Suppressor macrophage treated with lipopolysaccharide for 4 hours (primary cell): ENCODE measurements around the gene BICD1.

Source experiments
- DNase-seq: peaks from one replicate; pipeline ENCODE4 v3.0.0-alpha.2; 2020

BICD1 gene

DNA sequence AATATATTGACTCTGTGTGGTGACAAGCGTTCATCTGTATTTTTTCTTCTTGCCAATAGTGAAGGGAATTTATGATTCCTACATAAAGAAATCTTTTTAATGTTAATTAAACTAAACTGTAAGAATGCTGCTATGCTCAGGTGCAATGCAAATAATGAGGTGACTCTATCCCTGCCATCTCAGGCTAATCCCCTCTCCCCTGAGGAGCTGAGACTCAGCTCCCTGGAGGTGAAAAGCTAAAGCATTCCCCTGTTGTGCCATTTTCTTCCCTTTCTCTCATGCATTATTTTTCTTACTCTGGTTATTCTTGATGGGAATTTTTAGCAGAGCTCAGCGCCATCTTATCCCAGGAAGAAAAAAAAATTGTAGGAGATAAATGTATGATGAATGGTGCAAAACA lies 178.8 kb downstream of the BICD1 start:
- DNase-seq, result no peak

DNA sequence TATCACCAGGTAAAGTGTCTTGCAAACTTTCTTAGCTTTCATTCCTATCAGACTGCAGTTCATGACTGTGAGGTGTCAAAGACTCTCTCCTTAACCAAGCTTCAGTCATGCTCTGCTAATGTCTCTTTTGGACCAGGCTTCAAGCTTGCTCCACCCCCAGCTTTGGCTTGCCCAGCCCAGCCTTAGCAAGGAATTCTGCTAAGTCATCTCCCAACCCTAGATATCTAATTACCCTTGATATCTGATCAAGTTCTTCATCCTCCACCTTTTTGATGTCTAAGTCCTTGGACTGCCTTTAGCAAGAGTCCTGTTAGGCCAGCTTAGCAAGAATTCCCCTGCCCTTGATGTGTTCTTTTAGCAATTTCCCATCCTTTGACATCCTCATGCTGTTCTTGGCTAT lies 183.8 kb downstream of the BICD1 start:
- no peak for DNase-seq

DNA sequence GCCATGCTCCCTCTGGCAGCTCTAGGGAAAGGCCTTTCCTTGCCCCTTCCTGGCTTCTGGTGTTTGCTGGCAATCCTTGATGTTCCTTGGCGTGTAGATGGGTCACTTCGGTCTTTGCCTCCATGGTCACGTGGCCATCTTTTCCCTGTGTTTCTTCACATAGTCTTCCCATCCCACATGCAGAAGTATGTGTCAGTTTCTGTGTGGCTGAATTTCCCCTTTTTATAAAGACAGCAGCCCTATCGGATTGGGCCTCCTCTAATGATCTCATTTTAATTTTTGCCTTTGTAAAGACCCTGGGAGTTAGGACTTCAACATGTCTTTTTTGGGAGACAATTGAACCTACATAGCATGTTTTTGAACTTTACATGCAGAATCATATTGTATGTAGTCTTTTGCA lies 185.5 kb downstream of the BICD1 start:
- DNase-seq, result peak; percentile 53

DNA sequence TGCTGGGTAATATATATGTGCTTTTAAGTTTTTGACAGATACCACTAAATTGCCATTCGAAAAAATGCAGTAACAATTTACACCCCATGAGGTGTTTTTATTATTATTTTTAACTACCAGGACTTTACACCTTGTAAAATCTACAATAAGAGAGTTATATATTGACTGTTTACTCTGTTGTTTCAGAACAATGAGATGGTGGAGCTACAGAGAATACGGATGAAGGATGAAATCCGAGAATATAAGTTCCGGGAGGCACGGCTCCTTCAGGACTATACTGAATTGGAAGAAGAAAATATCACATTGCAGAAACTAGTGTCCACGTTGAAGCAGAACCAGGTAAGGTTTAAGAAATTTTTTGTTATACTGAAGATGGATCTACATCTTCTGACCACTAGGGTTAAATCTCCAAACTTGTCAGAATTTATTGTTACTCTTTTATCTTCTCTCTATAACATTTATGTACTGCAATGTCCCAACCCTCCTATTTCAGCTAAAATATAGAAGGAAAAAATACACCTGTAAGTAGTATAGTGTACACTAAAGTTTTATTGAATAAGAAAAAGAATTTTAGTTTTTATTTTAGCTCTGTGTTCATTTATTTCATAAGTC lies 187.3 kb downstream of the BICD1 start:
- DNase-seq, result no peak

DNA sequence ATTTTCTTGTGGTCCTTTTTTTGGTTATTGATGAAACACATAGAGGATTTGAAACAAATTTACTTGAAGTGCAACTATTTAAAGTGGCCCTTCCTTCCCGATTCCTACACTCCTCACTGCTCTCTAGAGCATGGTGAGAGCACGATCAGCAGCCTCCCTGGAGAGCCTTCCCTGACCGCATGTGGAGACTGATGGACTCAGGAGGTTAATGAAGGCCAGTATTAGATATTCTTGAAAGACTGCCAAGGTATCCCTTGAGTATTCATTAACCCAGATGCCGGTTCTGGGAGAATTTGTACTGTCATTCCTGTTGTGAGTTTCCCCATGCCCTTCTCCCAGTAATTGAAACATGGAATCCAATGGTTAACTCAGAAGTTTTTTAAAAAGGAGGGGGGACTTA lies 189.9 kb downstream of the BICD1 start:
- no peak for DNase-seq

DNA sequence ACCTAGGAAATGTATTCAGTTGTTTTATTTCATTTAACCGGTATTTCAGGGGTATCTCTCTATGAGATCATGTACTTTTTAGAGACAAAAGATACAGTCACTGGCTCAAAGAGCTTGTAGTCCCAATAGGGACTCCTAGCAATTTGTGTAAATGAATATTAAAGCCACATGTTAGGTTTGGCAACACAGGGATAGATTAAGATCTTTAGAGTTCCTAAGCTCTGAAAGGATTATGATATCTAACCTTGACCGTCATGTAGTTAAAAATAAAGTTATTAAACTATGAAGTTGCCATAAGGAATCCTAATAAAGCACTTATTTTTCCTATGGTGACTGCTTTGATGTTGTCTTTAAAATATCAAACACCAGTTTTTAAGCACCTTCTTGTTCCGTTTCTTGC lies 192.3 kb downstream of the BICD1 start:
- DNase-seq, result no peak

DNA sequence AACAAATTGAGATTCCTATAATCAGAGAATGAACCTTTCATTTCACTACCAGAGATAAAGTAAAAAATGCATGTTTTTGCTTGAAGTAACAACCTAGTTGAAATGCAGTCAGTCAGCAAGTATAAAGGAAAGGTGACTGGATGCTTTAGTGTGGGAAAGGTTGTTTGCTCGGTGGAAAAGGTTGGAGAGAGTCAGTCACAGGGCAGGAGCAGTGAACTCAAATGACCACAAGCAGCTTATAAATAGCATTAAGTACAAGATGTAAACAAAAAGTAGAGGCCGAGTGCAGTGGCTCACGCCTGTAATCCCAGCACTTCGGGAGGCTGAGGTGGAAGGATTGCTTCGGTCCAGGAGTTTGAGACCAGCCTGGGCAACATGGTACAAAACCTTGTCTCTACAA lies 194.6 kb downstream of the BICD1 start:
- DNase-seq, result no peak

DNA sequence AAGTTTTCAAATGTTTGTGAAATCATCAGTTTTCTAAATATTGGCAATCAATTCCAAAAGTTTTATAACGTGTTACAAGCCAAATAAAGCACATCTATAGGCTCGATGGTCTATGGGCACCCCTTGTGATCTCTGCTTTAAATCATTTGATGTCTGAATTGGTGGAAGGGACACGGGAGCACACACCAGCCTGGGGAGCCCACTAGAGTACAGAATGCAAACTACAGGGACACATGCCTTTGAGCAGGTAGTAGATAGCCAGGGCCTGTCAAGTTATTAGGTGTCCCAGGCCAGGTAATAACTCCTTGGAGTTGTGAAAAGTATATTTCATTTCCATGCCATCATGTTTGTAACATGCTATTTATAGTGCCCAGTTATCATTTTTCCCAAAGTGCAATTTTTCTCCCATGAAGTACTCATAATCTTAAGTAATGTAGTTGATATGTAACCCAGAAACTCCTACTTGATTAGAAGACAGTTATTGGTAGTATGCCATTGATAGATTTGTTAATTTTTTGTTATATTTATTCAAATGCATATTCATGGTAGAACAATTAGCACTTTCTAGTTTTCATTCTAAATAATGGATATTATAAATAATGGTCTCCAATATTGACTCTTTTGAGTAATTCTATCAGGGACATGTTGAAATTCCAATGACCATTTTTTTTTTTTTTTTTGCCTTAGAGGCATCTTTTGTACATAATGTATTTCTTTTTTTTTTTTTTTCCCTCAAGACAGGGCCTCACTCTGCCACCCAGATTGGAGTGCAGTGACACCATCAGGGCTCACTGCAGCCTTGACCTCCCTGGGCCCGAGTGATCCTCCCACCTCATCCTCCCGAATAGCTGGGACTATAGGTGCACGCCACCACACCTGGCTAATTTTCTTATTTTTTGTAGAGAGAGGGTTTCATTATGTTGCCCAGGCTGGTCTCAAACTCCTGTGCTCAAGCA lies 195.8 kb downstream of the BICD1 start:
- DNase-seq, result peak; percentile 17

DNA sequence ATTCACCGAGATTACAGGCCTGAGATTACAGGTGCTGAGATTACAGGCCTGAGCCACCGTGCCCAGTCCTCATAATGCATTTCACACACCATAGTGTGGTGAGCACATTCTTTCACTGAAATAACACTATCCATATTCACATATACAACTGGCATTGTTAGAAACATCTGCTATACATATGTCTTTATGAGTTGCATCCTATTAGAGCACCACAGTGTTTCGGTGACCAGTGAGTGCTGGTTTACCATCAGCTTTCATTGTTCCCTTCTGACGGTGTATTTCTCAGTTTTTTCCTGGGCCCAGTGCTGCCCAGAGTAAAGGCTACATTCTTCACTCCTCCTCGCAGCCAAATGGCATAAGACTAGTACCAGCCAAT lies 196.5 kb downstream of the BICD1 start:
- no peak for DNase-seq

DNA sequence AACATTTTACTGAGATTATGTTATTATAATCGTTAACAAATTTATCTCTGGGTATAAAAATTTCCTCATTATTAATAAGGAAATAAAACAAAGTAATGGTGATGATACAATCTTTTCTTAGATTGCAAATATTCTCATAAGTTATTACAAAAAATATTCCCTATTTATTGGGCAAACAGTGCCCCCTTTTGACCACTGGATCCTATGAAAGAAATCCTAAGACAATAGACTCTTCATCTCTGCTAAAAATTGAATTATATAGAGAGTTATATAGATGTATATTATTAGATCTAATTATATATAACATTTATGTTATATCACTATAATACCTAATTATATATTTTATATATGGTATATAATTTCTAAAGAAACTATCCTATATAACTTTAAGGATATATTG lies 198.5 kb downstream of the BICD1 start:
- DNase-seq, result peak; percentile 38

DNA sequence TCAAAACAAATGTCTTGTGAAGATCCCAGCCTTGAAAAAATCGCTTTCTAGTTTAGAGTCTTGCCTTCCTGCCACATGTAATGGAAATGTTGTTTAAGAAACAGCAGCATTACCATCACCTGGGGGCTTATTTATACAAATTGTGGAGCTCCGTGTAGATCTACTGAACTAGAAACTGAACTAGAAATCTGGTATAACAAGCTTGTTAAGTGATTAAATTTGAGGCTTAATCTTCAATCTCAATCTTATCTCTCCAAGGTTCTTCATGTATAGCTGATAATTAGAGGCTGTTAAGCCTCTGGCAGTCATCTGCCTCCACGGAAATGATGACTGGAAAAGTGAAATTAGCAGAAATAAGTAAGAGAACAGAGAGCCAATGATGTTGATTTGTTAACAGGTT lies 200.7 kb downstream of the BICD1 start:
- DNase-seq, result no peak

DNA sequence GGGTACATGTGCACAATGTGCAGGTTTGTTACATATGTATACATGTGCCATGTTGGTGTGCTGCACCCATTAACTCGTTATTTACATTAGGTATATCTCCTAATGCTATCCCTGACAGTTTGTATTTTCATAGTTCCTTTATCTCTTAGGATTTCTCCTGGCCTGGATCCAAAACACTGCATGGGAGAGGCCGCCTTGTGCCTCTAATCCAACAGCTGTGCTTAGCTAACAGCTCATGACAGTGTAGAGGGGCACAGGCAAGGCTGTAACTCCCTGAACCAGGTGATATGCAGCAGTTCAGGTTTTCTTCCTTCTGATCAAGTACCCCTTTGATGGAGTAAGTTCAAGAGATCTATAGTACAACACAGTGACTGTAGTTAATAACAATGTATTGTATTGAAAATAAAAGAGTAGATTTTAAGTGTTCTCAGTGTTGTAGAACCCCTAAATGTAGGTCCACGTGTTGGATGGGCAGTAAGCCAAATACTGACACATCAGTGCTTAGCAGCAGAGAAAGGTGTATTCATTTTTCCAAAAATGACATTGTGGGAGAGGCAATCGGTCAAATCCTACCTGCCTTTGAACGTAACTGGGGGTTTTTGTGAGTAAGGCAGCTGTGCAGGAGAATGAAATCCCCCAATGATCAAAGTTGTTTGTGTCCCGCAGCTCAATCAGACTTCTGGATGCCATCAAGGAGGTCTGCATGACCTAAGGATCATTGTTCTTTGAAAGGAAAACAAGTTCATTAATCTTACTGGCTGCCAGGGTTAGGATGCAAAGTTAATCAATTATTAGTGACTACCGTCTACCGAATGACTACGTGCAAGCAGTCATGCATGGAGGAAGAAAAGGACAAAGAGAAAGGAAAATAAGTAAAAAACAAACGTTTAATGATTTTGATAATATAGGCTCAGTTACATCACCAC lies 203.4 kb downstream of the BICD1 start:
- no peak for DNase-seq

DNA sequence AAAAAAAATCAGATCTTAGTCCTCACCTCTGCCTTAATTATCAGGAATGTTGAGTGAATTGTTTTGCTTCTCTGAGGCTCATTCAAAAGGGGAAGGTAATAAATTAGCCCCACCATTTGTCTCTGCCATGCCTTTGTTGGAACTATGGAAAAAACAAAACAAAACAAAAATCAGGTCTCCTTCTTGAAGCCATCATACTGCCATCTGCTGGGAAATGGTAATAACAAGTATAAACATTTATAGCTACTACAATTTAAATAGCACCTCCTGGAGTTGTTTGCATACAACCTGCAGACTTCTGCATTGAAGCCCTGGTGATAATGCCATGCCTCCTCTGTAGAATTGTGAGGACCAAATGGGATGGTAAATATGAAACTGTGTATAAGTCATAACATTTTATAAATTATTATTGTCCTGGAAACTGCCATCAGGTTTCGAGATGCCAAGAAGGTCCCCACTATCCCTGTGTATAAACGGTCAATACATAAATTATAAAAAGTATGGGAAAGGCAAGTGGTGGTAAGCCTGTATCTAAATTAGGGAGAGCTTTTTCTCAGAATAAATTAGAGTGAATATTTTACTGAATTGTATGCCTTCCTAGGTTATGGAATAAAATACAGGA lies 205.5 kb downstream of the BICD1 start:
- DNase-seq, result peak; percentile 61

DNA sequence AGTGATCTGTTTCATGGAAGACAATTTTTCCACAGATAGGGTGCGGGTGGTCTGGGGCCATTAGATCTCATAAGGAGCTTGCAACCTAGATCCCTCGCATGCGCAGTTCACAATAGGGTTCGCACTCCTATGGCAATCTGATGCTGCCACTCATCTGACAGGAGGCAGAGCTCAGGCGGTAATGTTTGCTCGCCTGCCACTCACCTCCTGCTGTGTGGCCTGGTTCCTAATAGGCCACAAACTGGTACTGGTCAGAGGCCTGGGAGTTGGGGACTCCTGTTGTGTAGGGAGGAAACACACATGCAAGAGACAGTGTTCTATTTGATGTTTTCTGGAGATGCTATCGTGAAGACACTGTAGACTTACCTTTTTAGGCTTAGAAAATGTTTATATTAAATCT lies 215.7 kb downstream of the BICD1 start:
- no peak for DNase-seq

DNA sequence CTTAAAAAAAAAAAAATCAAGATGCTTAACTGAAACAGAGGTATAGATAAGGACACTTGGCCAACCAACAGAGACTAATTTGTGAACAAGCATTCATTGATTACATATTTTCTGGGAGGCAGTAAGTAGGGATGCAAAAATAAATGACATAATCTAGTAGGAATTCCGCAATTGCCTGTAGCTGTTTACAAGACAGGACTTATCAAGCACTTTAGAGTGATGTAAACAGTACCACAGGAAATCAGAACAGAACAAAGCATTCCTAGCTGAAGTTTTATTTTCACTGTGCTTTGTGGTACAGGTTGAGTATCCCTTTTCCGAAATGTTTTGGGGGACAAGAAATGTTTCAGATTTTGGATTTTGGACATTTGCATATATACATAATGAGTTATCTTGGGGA lies 224.5 kb downstream of the BICD1 start:
- no peak for DNase-seq

DNA sequence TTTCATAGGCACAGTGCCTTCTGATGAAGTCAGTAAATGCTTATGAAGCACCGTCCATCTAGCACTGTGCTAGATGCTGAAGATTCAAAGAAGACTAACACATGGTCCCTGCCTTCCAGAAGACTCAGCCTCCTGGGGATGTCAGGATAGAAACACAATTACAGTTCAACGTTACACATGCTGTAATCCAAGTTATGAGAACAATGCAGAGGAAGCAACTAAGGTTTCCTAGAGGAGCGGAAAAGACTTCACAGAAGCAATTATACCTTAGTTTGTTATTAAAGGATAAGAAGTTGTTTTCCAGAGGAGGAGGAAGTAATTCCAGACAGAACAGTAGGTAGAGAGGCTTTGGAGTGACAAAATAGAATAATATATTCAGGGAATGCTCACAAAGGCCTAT lies 225.8 kb downstream of the BICD1 start:
- no peak for DNase-seq

DNA sequence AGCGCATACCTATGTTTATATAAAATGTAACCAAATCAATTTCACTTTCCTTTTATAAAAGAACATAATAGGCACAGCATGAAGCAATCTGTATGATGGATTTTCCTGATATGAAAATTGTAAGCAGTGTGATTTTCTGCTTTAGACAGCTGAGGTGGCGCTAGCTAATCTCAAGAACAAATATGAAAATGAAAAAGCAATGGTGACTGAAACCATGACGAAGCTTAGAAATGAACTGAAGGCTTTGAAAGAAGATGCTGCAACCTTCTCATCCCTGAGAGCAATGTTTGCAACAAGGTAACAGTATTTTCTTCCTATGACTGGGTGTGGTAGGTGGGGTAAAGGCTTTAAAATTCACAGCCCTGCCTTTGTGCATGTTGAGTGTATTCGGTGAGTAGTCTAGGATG lies 227.7 kb downstream of the BICD1 start:
- DNase-seq, result no peak

DNA sequence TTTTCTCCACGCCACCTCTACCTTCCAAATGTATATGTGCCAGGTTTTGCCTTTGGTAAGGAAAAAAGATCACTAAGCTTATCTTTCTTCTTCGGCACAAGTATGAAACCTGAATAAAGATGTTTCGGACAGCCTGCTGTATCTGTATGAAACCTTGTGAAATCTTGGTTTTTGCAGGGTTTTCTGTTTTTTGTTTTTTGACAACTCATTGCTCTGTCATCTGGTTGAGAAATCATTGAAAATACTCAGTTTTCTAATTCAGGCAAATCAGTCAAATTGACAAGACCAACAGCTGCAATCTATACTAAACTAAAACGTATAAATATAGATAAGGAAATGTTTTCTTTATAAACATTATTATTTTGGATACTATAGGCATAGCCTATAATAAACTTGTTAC lies 229.6 kb downstream of the BICD1 start:
- DNase-seq, result no peak

DNA sequence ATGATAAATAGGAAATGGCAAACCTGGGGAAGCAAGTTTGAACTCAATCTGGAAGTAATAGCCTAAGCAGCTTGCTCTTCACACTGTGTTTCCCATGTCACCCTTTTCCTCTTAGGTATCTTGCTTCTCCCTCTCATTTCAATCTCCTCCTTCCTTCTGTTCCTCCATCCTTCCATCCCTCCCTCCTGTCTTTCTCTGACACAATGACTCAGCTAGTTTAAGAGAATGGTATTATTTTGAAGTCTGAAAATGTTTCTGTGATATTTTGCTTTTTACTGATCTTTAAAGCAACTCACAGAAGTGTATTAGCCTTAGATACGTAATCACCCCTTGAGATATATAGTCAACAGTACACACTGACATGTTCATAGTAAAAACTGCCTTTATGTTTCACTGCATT lies 236.8 kb downstream of the BICD1 start:
- no peak for DNase-seq

DNA sequence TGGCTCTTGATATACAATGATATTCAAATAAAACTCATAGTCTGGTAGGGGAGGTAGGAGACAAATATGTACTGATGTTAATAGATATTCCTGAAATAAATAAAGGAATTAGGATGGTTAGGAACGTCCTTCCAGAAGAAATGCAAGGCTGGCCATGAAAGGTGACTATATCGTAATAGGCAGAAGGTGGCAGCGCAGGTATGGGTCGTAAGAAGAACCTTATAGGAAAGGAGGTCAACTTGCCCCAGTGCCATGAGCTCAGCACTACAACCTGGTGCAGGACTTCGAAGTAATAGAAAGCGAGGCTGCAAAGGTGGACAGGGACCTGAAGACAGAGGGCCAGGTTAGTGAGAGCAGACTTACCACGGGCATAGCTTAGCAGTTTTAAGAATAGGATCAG lies 237.4 kb downstream of the BICD1 start:
- no peak for DNase-seq

DNA sequence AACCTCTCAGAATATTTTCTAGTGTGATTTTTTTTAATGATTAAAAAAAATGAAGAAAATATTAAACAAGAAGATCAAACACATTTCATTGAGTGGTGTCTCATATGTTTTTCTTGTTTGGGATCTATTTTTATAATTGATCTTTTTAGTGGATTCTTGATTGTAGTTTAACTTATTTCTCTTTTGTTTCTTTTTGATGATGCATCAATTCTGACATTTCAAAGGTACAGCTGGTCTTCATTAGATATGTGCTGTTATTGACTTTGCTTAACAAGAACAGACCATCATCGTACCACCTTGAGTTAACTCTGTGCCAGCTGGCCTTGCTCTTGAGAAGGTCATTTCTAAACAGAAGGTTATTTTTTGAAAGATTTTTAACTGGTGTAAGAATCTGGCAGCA lies 246.9 kb downstream of the BICD1 start:
- DNase-seq, result no peak

DNA sequence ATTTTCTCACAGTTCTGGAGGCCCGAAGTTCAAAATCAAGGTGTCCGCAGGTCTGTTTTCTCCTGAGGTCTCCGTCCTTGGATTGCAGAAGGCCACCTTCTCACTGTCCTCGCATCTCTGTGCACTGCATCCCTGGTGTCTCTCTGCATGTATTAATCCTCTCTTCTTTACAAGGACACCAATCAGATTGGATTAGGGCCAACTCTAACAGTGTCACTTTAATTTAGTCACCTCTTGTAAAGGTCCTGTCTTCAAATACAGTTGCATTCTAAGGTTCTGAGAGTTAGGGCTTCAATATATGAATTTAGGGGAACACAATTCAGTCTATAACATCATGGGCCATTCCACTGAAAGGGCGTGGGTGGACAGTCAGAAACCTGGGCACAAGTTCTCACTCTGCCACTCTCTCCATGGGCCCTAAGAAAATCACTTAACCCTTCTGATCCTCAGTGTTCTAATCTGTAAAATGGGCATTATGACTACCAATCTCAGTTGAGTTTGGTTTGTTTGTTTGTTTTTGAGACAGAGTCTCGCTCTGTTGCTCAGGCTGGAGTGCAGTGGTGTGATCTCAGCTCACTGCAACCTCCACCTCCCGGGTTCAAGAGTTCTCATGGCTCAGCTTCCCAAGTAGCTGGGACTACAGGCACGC lies 251.1 kb downstream of the BICD1 start:
- DNase-seq, result no peak

DNA sequence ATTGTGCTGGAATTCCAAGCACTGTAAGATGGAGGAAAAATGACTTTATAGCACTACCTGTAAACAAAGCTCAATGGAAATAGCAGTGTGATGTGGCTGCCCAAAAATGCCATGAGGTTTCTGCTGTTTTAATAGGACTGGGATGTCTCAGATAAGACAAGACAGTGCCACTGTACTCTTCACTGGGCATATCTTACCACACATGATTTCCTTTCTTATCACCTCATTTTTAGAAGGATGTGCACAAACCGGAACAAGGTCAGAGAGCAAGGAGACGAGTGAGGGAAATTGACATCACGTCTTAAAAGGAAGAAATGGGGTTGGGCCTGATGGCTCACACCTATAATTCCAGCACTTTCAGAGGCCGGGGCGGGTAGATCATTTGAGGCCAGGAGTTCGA lies 254.3 kb downstream of the BICD1 start:
- no peak for DNase-seq
